ENCODE measurements around the gene CHKB.

DNA sequence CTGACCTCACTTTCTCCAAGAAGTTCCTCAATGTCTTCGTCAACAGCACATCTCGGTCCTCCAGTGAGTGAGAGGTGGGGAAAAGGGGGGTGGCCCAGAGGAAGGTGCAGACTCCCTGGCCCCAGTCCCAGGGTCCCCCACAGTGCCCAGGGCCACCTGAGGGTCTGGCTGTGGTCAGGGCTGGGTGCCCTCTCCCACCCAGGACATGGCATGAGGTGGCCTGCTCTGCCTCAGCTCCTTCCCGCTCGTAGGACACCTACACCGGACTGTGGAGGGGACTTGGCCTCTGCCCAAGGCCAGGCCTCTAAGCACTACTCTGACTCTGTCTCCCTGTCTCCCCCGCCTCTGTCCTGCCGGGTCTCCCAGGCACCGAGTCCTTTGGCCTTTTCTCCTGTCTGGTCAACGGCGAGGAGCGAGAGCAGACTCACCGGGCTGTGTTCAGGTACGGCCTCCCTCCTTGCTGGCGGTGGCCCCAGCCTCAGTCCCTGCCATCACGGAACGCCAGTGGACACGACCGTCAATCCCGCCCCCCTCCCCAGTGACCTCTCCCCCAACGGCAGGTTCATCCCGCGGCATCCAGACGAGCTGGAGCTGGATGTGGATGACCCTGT is 22.5 kb upstream of the CHKB start:
- TF ChIP-seq RAD21 (IDR thresholded peaks at IDR 0.05; ENCODE audit: low read depth) (no peak), CEBPB (IDR thresholded peaks at IDR 0.05) (no peak), EGR1 (IDR thresholded peaks at IDR 0.05) (no peak), ZBTB7A (IDR thresholded peaks at IDR 0.05; ENCODE audit: low read depth) (no peak), TEAD4 (IDR thresholded peaks at IDR 0.05) (no peak), NFIC (IDR thresholded peaks at IDR 0.05) (no peak), TAF1 (IDR thresholded peaks at IDR 0.05; ENCODE audit: low read depth) (no peak), EP300 (IDR thresholded peaks at IDR 0.05; ENCODE audit: borderline replicate concordance) (no peak), FOXM1 (IDR thresholded peaks at IDR 0.05; ENCODE audit: borderline replicate concordance, low read depth) (no peak)
- TF ChIP-seq, protein P1, sequence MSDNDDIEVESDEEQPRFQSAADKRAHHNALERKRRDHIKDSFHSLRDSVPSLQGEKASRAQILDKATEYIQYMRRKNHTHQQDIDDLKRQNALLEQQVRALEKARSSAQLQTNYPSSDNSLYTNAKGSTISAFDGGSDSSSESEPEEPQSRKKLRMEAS (IDR thresholded peaks at IDR 0.05): no peak
- TF ChIP-seq, protein P2, sequence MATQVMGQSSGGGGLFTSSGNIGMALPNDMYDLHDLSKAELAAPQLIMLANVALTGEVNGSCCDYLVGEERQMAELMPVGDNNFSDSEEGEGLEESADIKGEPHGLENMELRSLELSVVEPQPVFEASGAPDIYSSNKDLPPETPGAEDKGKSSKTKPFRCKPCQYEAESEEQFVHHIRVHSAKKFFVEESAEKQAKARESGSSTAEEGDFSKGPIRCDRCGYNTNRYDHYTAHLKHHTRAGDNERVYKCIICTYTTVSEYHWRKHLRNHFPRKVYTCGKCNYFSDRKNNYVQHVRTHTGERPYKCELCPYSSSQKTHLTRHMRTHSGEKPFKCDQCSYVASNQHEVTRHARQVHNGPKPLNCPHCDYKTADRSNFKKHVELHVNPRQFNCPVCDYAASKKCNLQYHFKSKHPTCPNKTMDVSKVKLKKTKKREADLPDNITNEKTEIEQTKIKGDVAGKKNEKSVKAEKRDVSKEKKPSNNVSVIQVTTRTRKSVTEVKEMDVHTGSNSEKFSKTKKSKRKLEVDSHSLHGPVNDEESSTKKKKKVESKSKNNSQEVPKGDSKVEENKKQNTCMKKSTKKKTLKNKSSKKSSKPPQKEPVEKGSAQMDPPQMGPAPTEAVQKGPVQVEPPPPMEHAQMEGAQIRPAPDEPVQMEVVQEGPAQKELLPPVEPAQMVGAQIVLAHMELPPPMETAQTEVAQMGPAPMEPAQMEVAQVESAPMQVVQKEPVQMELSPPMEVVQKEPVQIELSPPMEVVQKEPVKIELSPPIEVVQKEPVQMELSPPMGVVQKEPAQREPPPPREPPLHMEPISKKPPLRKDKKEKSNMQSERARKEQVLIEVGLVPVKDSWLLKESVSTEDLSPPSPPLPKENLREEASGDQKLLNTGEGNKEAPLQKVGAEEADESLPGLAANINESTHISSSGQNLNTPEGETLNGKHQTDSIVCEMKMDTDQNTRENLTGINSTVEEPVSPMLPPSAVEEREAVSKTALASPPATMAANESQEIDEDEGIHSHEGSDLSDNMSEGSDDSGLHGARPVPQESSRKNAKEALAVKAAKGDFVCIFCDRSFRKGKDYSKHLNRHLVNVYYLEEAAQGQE (IDR thresholded peaks at IDR 0.05; ENCODE audit: low read depth): no peak

Measured in Ishikawa (cell line).